ENCODE data around the gene SMG6. TPM values are rescaled to one million over a fixed set of nuclear protein-coding genes. Genes with fewer than 3 reads are reported as not detected.

Gene SMG6
- total and polyA plus RNA-seq, 2 donors (not counting 3 experiments of a cell fraction or from before 2014, with no cell fraction given) = 40.1 to 42.2 TPM

- POLR2A ChIA-PET = no interaction called here
- CTCF ChIA-PET = interaction anchor here (0.6 to 2.7 kb wide), 3 partner anchors 141 to 233 kb away, joined by 3 to 27 read pairs (median 5); no protein-coding TSS in a partner anchor
- dilution Hi-C loops (cut with MboI; ENCODE audit: extremely low pct_ligation_motif_present, low sequenced_read_pairs) = no loop called here
These were observed 254.0 kb downstream of the SMG6 start for GRCh38 chr17:2049333-2050299.

More at GRCh38 chr17:2049333-2050299, 254.0 kb downstream of the SMG6 start:
- BruUV-seq (replicated peaks) = TSS peak; percentile 19
- intact Hi-C loops (cut with micrococcal nuclease) = loop anchor here (5.0 kb wide), 2 partner anchors 288 to 368 kb away; partner anchors contain the start of genes SGSM2 and TSR1
- Histone ChIP-seq H3K9ac (replicated peaks; ENCODE audit: extremely low read depth, insufficient read depth, low read length) (peak overlapping the region; percentile 74), H2AFZ (ENCODE audit: low read depth, low read length) (peak overlapping the region; percentile 8), H3K4me3 (replicated peaks in 1 of 3; ENCODE audit: insufficient read depth in 1 of 3, low read depth in 1 of 3, low read length in 3 of 3) (peak overlapping the region; percentile 46 to 57 (median 48)), H4K20me1 (replicated peaks; ENCODE audit: control insufficient read depth, extremely low read depth, insufficient read depth, low read length) (no peaks in the 10 kb centered on the region), H3K27me3 (ENCODE audit: control insufficient read depth in 2 of 2, insufficient read depth in 2 of 2, low read length in 2 of 2) (peaks cover 2 to 11% of the 10 kb centered on the region in 2 experiments), H3K4me1 (ENCODE audit: control insufficient read depth, extremely low read depth, insufficient read depth, low read length) (peaks cover 20% of the 10 kb centered on the region), H3K9me1 (replicated peaks; ENCODE audit: control insufficient read depth, extremely low read depth, insufficient read depth, low read length) (no peaks in the 10 kb centered on the region), H3K4me2 (ENCODE audit: insufficient read depth, low read length) (peak overlapping the region; percentile 77), H3K36me3 (ENCODE audit: control insufficient read depth in 2 of 2, extremely low read depth in 1 of 2, insufficient read depth in 2 of 2, low read length in 2 of 2) (no peaks in the 10 kb centered on the region), H3K79me2 (ENCODE audit: control insufficient read depth, insufficient read depth, low read length) (no peaks in the 10 kb centered on the region), H3K9me3 (replicated peaks; ENCODE audit: control insufficient read depth, insufficient read depth, low read length) (no peaks in the 10 kb centered on the region), H3K27ac (ENCODE audit: insufficient read depth, low read depth, low read length) (peak overlapping the region; percentile 1)
- FAIRE-seq (peak; percentile 59), DNase-seq (ENCODE audit: low read depth, low spot score) (peak; percentile 78)
- peak; percentile 3 for TF ChIP-seq MAX (IDR thresholded peaks at IDR 0.05; ENCODE audit: insufficient read depth, insufficient read length)
- TF ChIP-seq, protein P1, sequence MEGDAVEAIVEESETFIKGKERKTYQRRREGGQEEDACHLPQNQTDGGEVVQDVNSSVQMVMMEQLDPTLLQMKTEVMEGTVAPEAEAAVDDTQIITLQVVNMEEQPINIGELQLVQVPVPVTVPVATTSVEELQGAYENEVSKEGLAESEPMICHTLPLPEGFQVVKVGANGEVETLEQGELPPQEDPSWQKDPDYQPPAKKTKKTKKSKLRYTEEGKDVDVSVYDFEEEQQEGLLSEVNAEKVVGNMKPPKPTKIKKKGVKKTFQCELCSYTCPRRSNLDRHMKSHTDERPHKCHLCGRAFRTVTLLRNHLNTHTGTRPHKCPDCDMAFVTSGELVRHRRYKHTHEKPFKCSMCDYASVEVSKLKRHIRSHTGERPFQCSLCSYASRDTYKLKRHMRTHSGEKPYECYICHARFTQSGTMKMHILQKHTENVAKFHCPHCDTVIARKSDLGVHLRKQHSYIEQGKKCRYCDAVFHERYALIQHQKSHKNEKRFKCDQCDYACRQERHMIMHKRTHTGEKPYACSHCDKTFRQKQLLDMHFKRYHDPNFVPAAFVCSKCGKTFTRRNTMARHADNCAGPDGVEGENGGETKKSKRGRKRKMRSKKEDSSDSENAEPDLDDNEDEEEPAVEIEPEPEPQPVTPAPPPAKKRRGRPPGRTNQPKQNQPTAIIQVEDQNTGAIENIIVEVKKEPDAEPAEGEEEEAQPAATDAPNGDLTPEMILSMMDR (IDR thresholded peaks at IDR 0.05; ENCODE audit: extremely low read depth in 1 of 2, insufficient read depth in 1 of 2, low read depth in 1 of 2, low read length in 2 of 2) = no peak
- no peak for TF ChIP-seq FOS (IDR thresholded peaks at IDR 0.05; ENCODE audit: borderline replicate concordance, insufficient read depth, low read length)
